Kidney (tissue), 14 donors: ENCODE measurements around the gene CHTOP. TPM values are rescaled to one million over a fixed set of nuclear protein-coding genes. Genes with fewer than 3 reads are reported as not detected.
"Not testable (repeated sequence)": the region's sequence is repeated elsewhere in the genome, so short reads cannot be mapped to it uniquely, and the experiment has no call there.

ENCODE experiments used
- DNase-seq, 5 donors: peaks; one replicate each; pipeline ENCODE4 v3.0.0-alpha.2; 2013 to 2020
- FAIRE-seq: peaks from 2 replicates; lab custom pipeline; 2012; peaks lifted over from hg19 to GRCh38; lab: Jason Lieb, UNC
- H3K27ac ChIP-seq, 2 donors: one replicate each; pipeline ENCODE4 v1.7.0; 2013; ENCODE audit warnings: low read depth in 2 of 2, low read length in 2 of 2, inconsistent platforms in 1 of 2
- H3K27me3 ChIP-seq: one replicate; pipeline ENCODE4 v1.7.1; 2013; ENCODE audit warnings: low read length, inconsistent platforms; ENCODE audit not compliant: control insufficient read depth, insufficient read depth
- H3K36me3 ChIP-seq, 3 donors: one replicate each; pipeline versions ENCODE4 v1.7.0 to v1.7.1; 2013; ENCODE audit warnings: low read length in 3 of 3, control low read depth in 1 of 3, inconsistent platforms in 1 of 3; ENCODE audit not compliant: insufficient read depth in 3 of 3, control insufficient read depth in 2 of 3
- H3K4me1 ChIP-seq, 3 donors: one replicate each; pipeline versions ENCODE4 v1.7.0 to v1.7.1; 2013; ENCODE audit warnings: low read length in 3 of 3, inconsistent platforms in 1 of 3, low read depth in 1 of 3; ENCODE audit not compliant: control insufficient read depth in 2 of 3, insufficient read depth in 2 of 3
- H3K4me3 ChIP-seq, 3 donors: one replicate each; pipeline versions ENCODE4 v1.7.0 to v1.8.1; 2013; ENCODE audit warnings: low read length in 3 of 3, control low read depth in 1 of 3, inconsistent platforms in 1 of 3
- H3K9ac ChIP-seq, 3 donors: one replicate each; pipeline versions ENCODE4 v1.7.0 to v1.7.1; 2013; ENCODE audit warnings: low read length in 3 of 3, control low read depth in 1 of 3, inconsistent platforms in 1 of 3
- H3K9me3 ChIP-seq, 3 donors: one replicate each; pipeline versions ENCODE4 v1.7.0 to v1.7.1; 2013; ENCODE audit warnings: low read length in 3 of 3, control low read depth in 1 of 3, inconsistent platforms in 1 of 3; ENCODE audit not compliant: control insufficient read depth in 2 of 3, insufficient read depth in 1 of 3
- CTCF ChIP-seq: IDR thresholded peaks from 3 replicates; pipeline ENCODE4 v1.5.1; 2012; ENCODE audit warnings: mild to moderate bottlenecking, moderate library complexity, borderline replicate concordance; ENCODE audit not compliant: insufficient read depth; ENCODE audit errors: extremely low read depth
- intact Hi-C: fragments of 100-400 bp; cut with DNase I; formaldehyde crosslinking; loops from one replicate; pipeline ENCODE4 v1.11.1; 2022
- polyA plus RNA-seq: library from polyadenylated mRNA; stranded (reverse); fragments of 350-450 nt; fragmentation: Illumina TruSeq; extraction: RNeasy Lipid Tissue Mini Kit (QIAGEN cat#74804); gene quantifications from one replicate; pipeline ENCODE4 v1.2.3, GENCODE V29; 2014; ENCODE audit warnings: low read depth, low replicate concordance; ENCODE audit not compliant: insufficient read depth
- total RNA-seq: library from RNA; stranded (reverse); fragmentation: NEBNext Ultra II Directional; extraction: Animal tissue kit (Norgen Biotek cat#: 25700); gene quantifications from one replicate; pipeline ENCODE4 v1.2.1, GENCODE V29; 2021
- donor health status: control.
- donor health status: control.
- donor health status: control.
- donor health status: control.
- donor health status: control.
- donor health status: DM: yes; HTN: yes; CAD: no.
- donor health status: Normal renal cell carcinoma (clear cell type).

The CHTOP gene
- total and polyA plus RNA-seq, 2 donors from 2014 or later, result 71.1 to 83.6 TPM

- Histone ChIP-seq H3K9me3 (no peaks in the 10 kb centered on the region), H3K4me3 (no peak overlapping the region), H3K27ac (no peak overlapping the region), H3K9ac (no peak overlapping the region), H3K36me3 (no peaks in the 10 kb centered on the region), H3K4me1 (no peaks in the 10 kb centered on the region), H3K27me3 (no peaks in the 10 kb centered on the region)
- intact Hi-C loops, result no loop called here
- TF ChIP-seq CTCF, result no peak
- FAIRE-seq, result no peak
- no peak for DNase-seq
Observed at GRCh38 chr1:153586347-153586746, 47.5 kb upstream of the CHTOP start.

GRCh38 chr1:153587314-153587713, 46.6 kb upstream of the CHTOP start:
- H3K9me3 ChIP-seq, result no peaks in the 10 kb centered on the region
- DNase-seq, result peak in 1 of 5 donors; percentile 6

GRCh38 chr1:153588033-153588432, 45.8 kb upstream of the CHTOP start:
- H3K9me3 ChIP-seq, FAIRE-seq, H3K4me3 ChIP-seq, H3K27me3 ChIP-seq, H3K9ac ChIP-seq, H3K36me3 ChIP-seq, H3K27ac ChIP-seq, H3K4me1 ChIP-seq, intact Hi-C loops: not testable (repeated sequence)
- peak in 1 of 5 donors; percentile 12 for DNase-seq

More at GRCh38 chr1:153587314-153587713, 46.6 kb upstream of the CHTOP start:
- Histone ChIP-seq H3K27ac (no peak overlapping the region), H3K9ac (no peak overlapping the region), H3K27me3 (no peaks in the 10 kb centered on the region), H3K36me3 (no peaks in the 10 kb centered on the region), H3K4me1 (no peaks in the 10 kb centered on the region), H3K4me3 (no peak overlapping the region)
- no peak for TF ChIP-seq CTCF
- intact Hi-C loops, result no loop called here
- no peak for FAIRE-seq

GRCh38 chr1:153588482-153588881, 45.4 kb upstream of the CHTOP start:
- Histone ChIP-seq H3K27me3 (no peaks in the 10 kb centered on the region), H3K4me1 (no peaks in the 10 kb centered on the region), H3K27ac (no peak overlapping the region), H3K4me3 (no peak overlapping the region), H3K36me3 (no peaks in the 10 kb centered on the region), H3K9ac (no peak overlapping the region), H3K9me3 (no peaks in the 10 kb centered on the region)
- no peak for TF ChIP-seq CTCF
- intact Hi-C loops, result no loop called here
- no peak for FAIRE-seq
- DNase-seq, result no peak
